ENCODE results near the gene CORO1C. TPM values are rescaled to one million over a fixed set of nuclear protein-coding genes. Genes with fewer than 3 reads are reported as not detected.

Gene CORO1C
- total RNA-seq, 1 donor from 2014 or later = 171 TPM

- no peaks in the 10 kb centered on the region for H3K27me3 Mint-ChIP-seq (ENCODE audit: low read depth)
- TF ChIP-seq CTCF (conservative IDR thresholded peaks at IDR 0.05) = no peak
- peaks cover 54% of the 10 kb centered on the region for H3K4me1 Mint-ChIP-seq
- H3K4me3 Mint-ChIP-seq = peak overlapping the region; percentile 8
- DNase-seq (ENCODE audit: low read depth, low spot score) = no peak
- no peaks in the 10 kb centered on the region for H3K36me3 Mint-ChIP-seq (ENCODE audit: low read depth)
- peak overlapping the region; percentile 60 for H3K27ac Mint-ChIP-seq (ENCODE audit: unreplicated experiment)
- H3K9me3 Mint-ChIP-seq = no peaks in the 10 kb centered on the region
These were observed 45.7 kb downstream of the CORO1C start for GRCh38 chr12:108685469-108686260.

- Mint-ChIP-seq H3K4me1 (peaks cover 38% of the 10 kb centered on the region), H3K4me3 (no peak overlapping the region), H3K27me3 (ENCODE audit: low read depth) (no peaks in the 10 kb centered on the region), H3K9me3 (no peaks in the 10 kb centered on the region), H3K36me3 (ENCODE audit: low read depth) (no peaks in the 10 kb centered on the region), H3K27ac (ENCODE audit: unreplicated experiment) (no peak overlapping the region)
- no peak for TF ChIP-seq CTCF (conservative IDR thresholded peaks at IDR 0.05)
- no peak for DNase-seq (ENCODE audit: low read depth, low spot score)
These were observed 47.3 kb downstream of the CORO1C start for GRCh38 chr12:108683906-108684556.

GRCh38 chr12:108681317-108681716 is 50.0 kb downstream of the CORO1C start:
- no peaks in the 10 kb centered on the region for H3K36me3 Mint-ChIP-seq (ENCODE audit: low read depth)
- H3K4me1 Mint-ChIP-seq = peaks cover 28% of the 10 kb centered on the region
- H3K27me3 Mint-ChIP-seq (ENCODE audit: low read depth) = no peaks in the 10 kb centered on the region
- no peak overlapping the region for H3K4me3 Mint-ChIP-seq
- DNase-seq (ENCODE audit: low read depth, low spot score) = no peak
- H3K27ac Mint-ChIP-seq (ENCODE audit: unreplicated experiment) = no peak overlapping the region
- H3K9me3 Mint-ChIP-seq = no peaks in the 10 kb centered on the region
- TF ChIP-seq CTCF (conservative IDR thresholded peaks at IDR 0.05) = no peak

- no peaks in the 10 kb centered on the region for H3K9me3 Mint-ChIP-seq
- no peaks in the 10 kb centered on the region for H3K27me3 Mint-ChIP-seq (ENCODE audit: low read depth)
- DNase-seq (ENCODE audit: low read depth, low spot score) = no peak
- peaks cover 18% of the 10 kb centered on the region for H3K4me1 Mint-ChIP-seq
- H3K36me3 Mint-ChIP-seq (ENCODE audit: low read depth) = peaks cover 9% of the 10 kb centered on the region
- no peak overlapping the region for H3K4me3 Mint-ChIP-seq
- no peak for TF ChIP-seq CTCF (conservative IDR thresholded peaks at IDR 0.05)
- H3K27ac Mint-ChIP-seq (ENCODE audit: unreplicated experiment) = no peak overlapping the region
These were observed 52.1 kb downstream of the CORO1C start for GRCh38 chr12:108679106-108679681.

- Mint-ChIP-seq H3K4me1 (peaks cover 12% of the 10 kb centered on the region), H3K27ac (ENCODE audit: unreplicated experiment) (no peak overlapping the region), H3K27me3 (ENCODE audit: low read depth) (no peaks in the 10 kb centered on the region), H3K4me3 (no peak overlapping the region), H3K36me3 (ENCODE audit: low read depth) (peaks cover 9% of the 10 kb centered on the region), H3K9me3 (no peaks in the 10 kb centered on the region)
- DNase-seq (ENCODE audit: low read depth, low spot score) = no peak
- no peak for TF ChIP-seq CTCF (conservative IDR thresholded peaks at IDR 0.05)
These were observed 53.1 kb downstream of the CORO1C start for GRCh38 chr12:108678104-108678730.

Data from neural crest cell (in vitro differentiated cells).